Liver (tissue), 9 donors: Measurements from ENCODE around the gene TLN1. TPM values are rescaled to one million over a fixed set of nuclear protein-coding genes. Genes with fewer than 3 reads are reported as not detected.

Experiments used
- DNase-seq: peaks from one replicate; pipeline ENCODE4 v3.0.0-alpha.2; 2017; ENCODE audit warnings: low spot score
- H3K27ac ChIP-seq, 2 donors: one replicate each; pipeline ENCODE4 v1.7.0; 2013; ENCODE audit warnings: inconsistent platforms in 2 of 2, low read length in 2 of 2, control low read depth in 1 of 2, low read depth in 1 of 2, mild to moderate bottlenecking in 1 of 2
- H3K27me3 ChIP-seq, 4 donors: one replicate each; pipeline versions ENCODE4 v1.6.1 to v1.7.0; 2013; ENCODE audit warnings: low read length in 3 of 4, inconsistent platforms in 1 of 4, mild to moderate bottlenecking in 1 of 4, moderate library complexity in 1 of 4; ENCODE audit not compliant: control insufficient read depth in 4 of 4, insufficient read depth in 4 of 4
- H3K36me3 ChIP-seq, 4 donors: one replicate each; pipeline versions ENCODE4 v1.6.1 to v1.7.0; 2013; ENCODE audit warnings: low read length in 3 of 4, mild to moderate bottlenecking in 3 of 4, low read depth in 1 of 4, moderate library complexity in 1 of 4; ENCODE audit not compliant: control insufficient read depth in 4 of 4, insufficient read depth in 3 of 4
- H3K4me1 ChIP-seq, 4 donors: one replicate each; pipeline versions ENCODE4 v1.6.1 to v1.7.0; 2013; ENCODE audit warnings: low read length in 3 of 4, mild to moderate bottlenecking in 3 of 4, moderate library complexity in 1 of 4; ENCODE audit not compliant: control insufficient read depth in 4 of 4, insufficient read depth in 4 of 4
- H3K4me3 ChIP-seq, 3 donors: one replicate each; pipeline versions ENCODE4 v1.6.1 to v1.7.0; 2013; ENCODE audit warnings: low read length in 3 of 3, control low read depth in 1 of 3, low read depth in 1 of 3, mild to moderate bottlenecking in 1 of 3
- H3K9ac ChIP-seq, 2 donors: one replicate each; pipeline ENCODE4 v1.7.0; 2013; ENCODE audit warnings: low read length in 2 of 2, mild to moderate bottlenecking in 2 of 2, moderate library complexity in 2 of 2, control low read depth in 1 of 2, low read depth in 1 of 2
- H3K9me3 ChIP-seq, 4 donors: one replicate each; pipeline versions ENCODE4 v1.6.1 to v1.7.0; 2013; ENCODE audit warnings: low read length in 3 of 4; ENCODE audit not compliant: control insufficient read depth in 4 of 4
- CTCF ChIP-seq: fragments of 150-350 bp; IDR thresholded peaks from 2 replicates; pipeline ENCODE4 v1.5.1; 2017; ENCODE audit warnings: improper control_type of control experiment, low read depth, low read length; ENCODE audit not compliant: missing input control
- EGR1 ChIP-seq, 2 donors: IDR thresholded peaks; 2 replicates each; pipeline ENCODE4 v1.6.1; 2016 to 2018; ENCODE audit warnings: antibody characterized with exemption in 2 of 2, low read depth in 2 of 2
- FOXA1 ChIP-seq: IDR thresholded peaks from 2 replicates; pipeline ENCODE4 v1.6.1; 2016; ENCODE audit warnings: antibody characterized with exemption
- FOXA2 ChIP-seq: IDR thresholded peaks from 2 replicates; pipeline ENCODE4 v1.6.1; 2016; ENCODE audit warnings: antibody characterized with exemption
- GABPA ChIP-seq, 2 donors: IDR thresholded peaks in 1 of 2; conservative IDR thresholded peaks in 1 of 2; 2 replicates each; pipeline ENCODE4 v1.6.1; 2016; ENCODE audit warnings: antibody characterized with exemption in 2 of 2, mild to moderate bottlenecking in 1 of 2, moderate library complexity in 1 of 2
- HNF4A ChIP-seq, 2 donors: conservative IDR thresholded peaks; 2 replicates each; pipeline ENCODE4 v1.6.1; 2016; ENCODE audit warnings: antibody characterized with exemption in 2 of 2, mild to moderate bottlenecking in 2 of 2
- HNF4G ChIP-seq: IDR thresholded peaks from 2 replicates; pipeline ENCODE4 v1.6.1; 2016; ENCODE audit warnings: antibody characterized with exemption
- JUND ChIP-seq, 2 donors: IDR thresholded peaks; 2 replicates each; pipeline ENCODE4 v1.6.1; 2016; ENCODE audit warnings: antibody characterized with exemption in 2 of 2
- MAX ChIP-seq: IDR thresholded peaks from 2 replicates; pipeline ENCODE4 v1.6.1; 2016; ENCODE audit warnings: antibody characterized with exemption
- NR2F2 ChIP-seq: IDR thresholded peaks from 2 replicates; pipeline ENCODE4 v1.6.1; 2016; ENCODE audit warnings: antibody characterized with exemption
- RAD21 ChIP-seq, 2 donors: IDR thresholded peaks; 2 replicates each; pipeline ENCODE4 v1.6.1; 2016; ENCODE audit warnings: antibody characterized with exemption in 2 of 2, mild to moderate bottlenecking in 2 of 2
- REST ChIP-seq: IDR thresholded peaks from 2 replicates; pipeline ENCODE4 v1.6.1; 2016; ENCODE audit warnings: antibody characterized with exemption, mild to moderate bottlenecking
- RXRA ChIP-seq, 2 donors: IDR thresholded peaks; 2 replicates each; pipeline ENCODE4 v1.6.1; 2017 to 2018; ENCODE audit warnings: antibody characterized with exemption in 2 of 2, mild to moderate bottlenecking in 1 of 2
- SP1 ChIP-seq: IDR thresholded peaks from 2 replicates; pipeline ENCODE4 v1.6.1; 2018; ENCODE audit warnings: antibody characterized with exemption, mild to moderate bottlenecking
- TAF1 ChIP-seq: conservative IDR thresholded peaks from 2 replicates; pipeline ENCODE4 v1.6.1; 2016; ENCODE audit warnings: antibody characterized with exemption, mild to moderate bottlenecking
- YY1 ChIP-seq: IDR thresholded peaks from 2 replicates; pipeline ENCODE4 v1.6.1; 2016; ENCODE audit warnings: antibody characterized with exemption, mild to moderate bottlenecking
- ZBTB33 ChIP-seq: IDR thresholded peaks from 2 replicates; pipeline ENCODE4 v1.6.1; 2016; ENCODE audit warnings: antibody characterized with exemption
- WGBS: extraction: QIAGEN DNeasy Blood & Tissue Kit; methylation state at CpG from one replicate; pipeline ENCODE4 v1.1.7; 2013; 5-methylcytosine and 5-hydroxymethylcytosine counted together
- polyA plus RNA-seq, 2 donors: library from polyadenylated mRNA; stranded (reverse) in 1 of 2; unstranded in 1 of 2; fragments of 200-250 nt in 1 of 2; fragments of >200 nt in 1 of 2; fragmentation: Nextera tagmentation in 1 of 2; extraction: Ambion mirVana in 1 of 2; gene quantifications; one replicate each; pipeline versions ENCODE4 v1.2.1 to v1.2.3, GENCODE V29; 2013 to 2015
- total RNA-seq, 2 donors: library from RNA; depleted of rRNA; stranded (reverse); fragments of >200 nt; gene quantifications; one replicate each; pipeline ENCODE4 v1.2.3, GENCODE V29; 2014
- donor health status: healthy.
- donor health status: healthy.
- donor health status: healthy.
- donor health status: healthy.
- donor health status: healthy.

The TLN1 gene
- total and polyA plus RNA-seq, 4 donors, result 24.5 to 184 (median 125) TPM

- TF ChIP-seq CTCF (no peak), RXRA (IDR thresholded peaks at IDR 0.05) (no peak), TAF1 (no peak)
Observed at GRCh38 chr9:35666045-35666444, 66.0 kb downstream of the TLN1 start (continued).

- H3K27ac ChIP-seq, result peak overlapping the region in 1 of 2 donors; percentile 31
- 44% methylated on average over 5 of the region's 5 CpGs for WGBS
- DNase-seq, result no peak
Observed at GRCh38 chr9:35665471-35665818, 66.5 kb downstream of the TLN1 start.

More at GRCh38 chr9:35665471-35665818, 66.5 kb downstream of the TLN1 start:
- peak overlapping the region; percentile 26 to 55 for H3K9ac ChIP-seq
- H3K4me3 ChIP-seq, result peak overlapping the region in 2 of 3 donors; percentile 50 to 60
- TF ChIP-seq EGR1 (IDR thresholded peaks at IDR 0.05; ENCODE audit: low read depth in 2 of 2) (no peak), ZBTB33 (no peak), MAX (no peak), RAD21 (IDR thresholded peaks at IDR 0.05) (no peak), REST (no peak), HNF4G (no peak), YY1 (no peak), JUND (IDR thresholded peaks at IDR 0.05) (no peak), HNF4A (conservative IDR thresholded peaks at IDR 0.05) (no peak), TAF1 (no peak), FOXA2 (no peak), CTCF (no peak), NR2F2 (no peak), RXRA (IDR thresholded peaks at IDR 0.05) (no peak), FOXA1 (no peak), SP1 (no peak), GABPA (IDR thresholded peaks at IDR 0.05 in 1 of 2, conservative IDR thresholded peaks at IDR 0.05 in 1 of 2) (no peak)
- H3K4me1 ChIP-seq, result peaks cover 5 to 30% (median 19%) of the 10 kb centered on the region in 4 donors
- no peaks in the 10 kb centered on the region for H3K36me3 ChIP-seq
- H3K27me3 ChIP-seq, result no peaks in the 10 kb centered on the region
- H3K9me3 ChIP-seq, result no peaks in the 10 kb centered on the region
